ENCODE measurements around the gene CDH1.

DNA sequence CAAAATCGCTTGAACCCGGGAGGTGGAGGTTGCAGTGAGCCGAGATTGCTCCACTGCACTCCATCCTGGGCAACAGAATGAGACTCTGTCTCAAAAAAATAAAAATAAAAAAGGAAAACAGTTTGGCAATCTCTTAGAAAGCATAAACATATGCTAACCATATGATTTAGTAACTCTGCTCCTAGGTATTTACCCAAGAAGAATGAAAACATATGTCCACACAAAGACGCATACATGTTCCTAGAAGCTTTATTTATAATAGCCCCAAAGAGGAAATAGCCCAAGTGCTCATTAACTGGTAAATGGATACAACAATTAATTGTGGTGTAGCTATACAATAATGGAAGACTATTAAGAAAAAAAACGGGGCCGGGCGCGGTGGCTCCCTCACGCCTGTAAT lies 18.5 kb upstream of the CDH1 start:
- TF ChIP-seq POLR2A (IDR thresholded peaks at IDR 0.05; ENCODE audit: low read length): no peak
- no peak for TF ChIP-seq GATA1 (IDR thresholded peaks at IDR 0.05; ENCODE audit: low read depth, low read length)

Data from erythroblast (primary cell).